HepG2 (cell line): Measurements from ENCODE around the gene IL4I1. TPM values are rescaled to one million over a fixed set of nuclear protein-coding genes. Genes with fewer than 3 reads are reported as not detected.
A peak's percentile ranks its signal among the peaks of the same experiment; 100 is the strongest.

Source experiments
- CCAR2 ChIP-seq: fragments of 200-400 bp; formaldehyde crosslinking; optimal IDR thresholded peaks from 2 replicates; pipeline ENCODE3; 2018; ENCODE audit warnings: low read depth, mild to moderate bottlenecking, low read length, moderate library complexity
- ELF1 ChIP-seq: sonication (generic); formaldehyde crosslinking; IDR thresholded peaks from 2 replicates; pipeline ENCODE4 v1.4.0; 2020; ENCODE audit warnings: missing genetic modification reagents
- FOXC1 ChIP-seq: sonication (generic); formaldehyde crosslinking; IDR thresholded peaks from 2 replicates; pipeline ENCODE4 v1.8.0; 2022; ENCODE audit warnings: mild to moderate bottlenecking, missing genetic modification reagents, borderline replicate concordance
- GATA4 ChIP-seq: sonication (generic); IDR thresholded peaks from 2 replicates; pipeline ENCODE4 v1.6.1; 2016; ENCODE audit warnings: antibody characterized with exemption, low read depth, borderline replicate concordance
- HDAC1 ChIP-seq: sonication (generic); formaldehyde crosslinking; IDR thresholded peaks from 2 replicates; pipeline ENCODE4 v1.5.1; 2020; ENCODE audit warnings: mild to moderate bottlenecking, missing genetic modification reagents
- NFKBIZ ChIP-seq: IDR thresholded peaks from 2 replicates; pipeline ENCODE4 v1.6.1; 2018; ENCODE audit warnings: missing genetic modification reagents, missing compliant biosample characterization
- NFYC ChIP-seq: IDR thresholded peaks from 2 replicates; pipeline ENCODE4 v1.6.1; 2016; ENCODE audit warnings: missing genetic modification reagents, missing compliant biosample characterization
- NRL ChIP-seq: sonication (generic); formaldehyde crosslinking; IDR thresholded peaks from 2 replicates; pipeline ENCODE4 v1.5.0; 2020; ENCODE audit warnings: missing genetic modification reagents, mild to moderate bottlenecking, moderate library complexity, borderline replicate concordance
- PHF5A ChIP-seq: IDR thresholded peaks from one replicate; pipeline ENCODE4 v1.6.1; 2018; ENCODE audit warnings: low read depth, missing genetic modification reagents; ENCODE audit not compliant: unreplicated experiment
- PPARG ChIP-seq: conservative IDR thresholded peaks from 2 replicates; pipeline ENCODE4 v1.6.1; 2016; ENCODE audit warnings: missing biosample characterization, missing genetic modification reagents
- RNF2 ChIP-seq: fragments of 450-650 bp; conservative IDR thresholded peaks from 2 replicates; pipeline ENCODE4 v1.6.1; 2016; ENCODE audit warnings: low read depth
- SIX4 ChIP-seq: sonication (generic); formaldehyde crosslinking; IDR thresholded peaks from 2 replicates; pipeline ENCODE4 v1.4.0; 2020; ENCODE audit warnings: missing genetic modification reagents
- SRSF1 ChIP-seq: fragments of 200-400 bp; formaldehyde crosslinking; optimal IDR thresholded peaks from 2 replicates; pipeline ENCODE3; 2017; ENCODE audit warnings: mild to moderate bottlenecking, low read depth, low read length, moderate library complexity
- SYNCRIP ChIP-seq: fragments of 200-400 bp; formaldehyde crosslinking; IDR thresholded peaks from 2 replicates; pipeline ENCODE4 v1.6.1; 2018; ENCODE audit warnings: mild to moderate bottlenecking, low read depth, low read length; ENCODE audit not compliant: insufficient read depth
- THAP11 ChIP-seq: IDR thresholded peaks from 2 replicates; pipeline ENCODE4 v1.6.1; 2016; ENCODE audit warnings: missing biosample characterization, missing genetic modification reagents
- ZBTB37 ChIP-seq: sonication (generic); formaldehyde crosslinking; IDR thresholded peaks from 2 replicates; pipeline ENCODE4 v1.4.0; 2020; ENCODE audit warnings: mild to moderate bottlenecking, missing genetic modification reagents
- ZNF18 ChIP-seq: sonication (generic); formaldehyde crosslinking; IDR thresholded peaks from 2 replicates; pipeline ENCODE4 v1.8.0; 2022; ENCODE audit warnings: mild to moderate bottlenecking, missing genetic modification reagents; ENCODE audit not compliant: insufficient replicate concordance
- ZNF576 ChIP-seq: sonication (generic); formaldehyde crosslinking; IDR thresholded peaks from 2 replicates; pipeline ENCODE4 v1.4.0; 2020; ENCODE audit warnings: mild to moderate bottlenecking, missing genetic modification reagents
- ZNF580 ChIP-seq: IDR thresholded peaks from 2 replicates; pipeline ENCODE4 v1.6.1; 2016; ENCODE audit warnings: low read depth, borderline replicate concordance
- ZNF605 ChIP-seq: sonication (generic); formaldehyde crosslinking; IDR thresholded peaks from 2 replicates; pipeline ENCODE4 v1.8.0; 2022; ENCODE audit warnings: mild to moderate bottlenecking, missing genetic modification reagents
- ZNF678 ChIP-seq: sonication (generic); formaldehyde crosslinking; IDR thresholded peaks from 2 replicates; pipeline ENCODE4 v1.4.0; 2020; ENCODE audit warnings: mild to moderate bottlenecking, missing genetic modification reagents
- ZSCAN29 ChIP-seq: sonication (generic); formaldehyde crosslinking; conservative IDR thresholded peaks from 2 replicates; pipeline ENCODE4 v1.4.0; 2020; ENCODE audit warnings: mild to moderate bottlenecking, missing genetic modification reagents
- polyA plus RNA-seq, 8 experiments: library from polyadenylated mRNA; depleted of rRNA in 3 of 8; stranded (reverse) in 7 of 8; unstranded in 1 of 8; fragments of >200 nt; fragmentation: Illumina TruSeq in 4 of 8; extraction: Trizol in 4 of 8; gene quantifications; 2 replicates each; pipeline versions ENCODE4 v1.2.1 to v1.2.3, GENCODE V29; 2011 to 2016; ENCODE audit warnings: low read depth in 4 of 8, missing spikeins in 1 of 8, mixed read lengths in 1 of 8; ENCODE audit not compliant: insufficient read depth in 1 of 8
- total RNA-seq, 5 experiments: library from RNA; depleted of rRNA; stranded (reverse); fragments of >200 nt; fragmentation: Illumina TruSeq; extraction: Trizol; gene quantifications; 2 replicates each; pipeline ENCODE4 v1.2.3, GENCODE V29; 2016; ENCODE audit warnings: low read depth in 1 of 5
- TF ChIP-seq, protein P1 (sequence below): sonication (generic); formaldehyde crosslinking; IDR thresholded peaks from 2 replicates; pipeline ENCODE4 v1.4.0; 2020; ENCODE audit warnings: missing genetic modification reagents; ENCODE audit errors: not compliant biosample characterization
- TF ChIP-seq, protein P2 (sequence below): sonication (generic); formaldehyde crosslinking; conservative IDR thresholded peaks from 2 replicates; pipeline ENCODE4 v1.4.0; 2020; ENCODE audit warnings: missing genetic modification reagents

The IL4I1 gene
- total and polyA plus RNA-seq, 2 of the 13 experiments (the other 11 are each of a cell fraction or from before 2014, with no cell fraction given): not detected

DNA sequence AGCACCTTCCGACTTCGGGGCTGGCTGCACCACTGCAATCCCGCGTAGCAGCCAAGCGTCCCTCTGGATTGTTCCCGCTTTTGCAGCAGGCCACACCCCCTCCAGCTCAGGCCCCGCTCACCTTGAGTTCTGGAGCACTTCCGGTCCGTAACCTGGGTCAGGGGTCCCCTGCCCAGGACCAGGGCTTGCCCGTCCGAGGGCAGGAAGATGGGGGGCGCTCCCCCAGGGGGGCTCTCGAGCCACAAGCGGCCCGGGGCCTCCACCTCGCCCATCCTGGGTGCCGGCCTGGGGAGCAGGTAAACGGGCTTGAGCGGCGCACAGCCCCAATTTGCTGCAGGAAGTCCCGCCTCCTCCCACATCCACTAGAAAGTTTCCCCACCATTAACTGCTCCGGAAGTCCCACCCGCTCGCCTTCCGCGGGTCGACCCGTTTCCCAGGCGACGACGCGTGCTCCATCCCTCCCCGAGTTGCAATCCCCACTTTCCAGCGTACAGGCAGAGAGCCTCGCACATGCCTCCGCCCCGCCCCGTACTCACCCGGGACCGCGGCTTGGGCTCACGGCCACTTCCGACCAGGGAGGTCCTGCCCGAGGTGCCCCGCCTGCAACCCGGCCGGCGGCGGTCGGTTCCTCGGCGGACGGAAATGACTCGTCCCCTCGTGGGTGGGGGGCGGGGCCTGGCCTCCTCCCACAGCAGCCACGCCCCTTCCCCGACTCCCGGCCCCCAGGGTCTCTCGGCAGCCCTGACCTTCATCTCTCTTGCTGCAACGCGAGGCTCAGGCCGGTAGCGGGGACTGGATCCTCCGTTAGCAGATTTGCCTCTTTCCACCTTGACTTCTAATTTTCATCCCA is 29.5 kb downstream of the IL4I1 start, which contains the start of gene PNKP (continued):
- TF ChIP-seq PPARG (no peak), FOXC1 (peak; percentile 85; the same call in 1 of the 2 replicates), ZNF678 (CRISPR knock-in tag) (0 out of 2 replicates have a peak, but pooled peaks have one; percentile 24), CCAR2 (no peak), ZNF18 (peak; percentile 43), ZSCAN29 (CRISPR knock-in tag) (peak; percentile 59; the same call in 1 of the 2 replicates), ELF1 (CRISPR knock-in tag) (peak; percentile 81), NFKBIZ (no peak; the same call in 1 of the 2 replicates), NFYC (CRISPR knock-in tag) (peak; percentile 71), SIX4 (CRISPR knock-in tag) (no peak), RNF2 (0 out of 2 replicates have a peak, but pooled peaks have one; percentile 24), ZBTB37 (CRISPR knock-in tag) (no peak; the same call in 1 of the 2 replicates), ZNF605 (CRISPR knock-in tag) (peak; percentile 93), HDAC1 (CRISPR knock-in tag) (peak; percentile 96), ZNF580 (CRISPR knock-in tag) (peak; percentile 54; the same call in 1 of the 2 replicates), NRL (CRISPR knock-in tag) (peak; percentile 86), SRSF1 (no peak), SYNCRIP (no peak), THAP11 (CRISPR knock-in tag) (peak; percentile 88), GATA4 (no peak; the same call in 1 of the 2 replicates), ZNF576 (CRISPR knock-in tag) (peak; percentile 48; the same call in 1 of the 2 replicates), PHF5A (peak; percentile 32)
- TF ChIP-seq, protein P1, sequence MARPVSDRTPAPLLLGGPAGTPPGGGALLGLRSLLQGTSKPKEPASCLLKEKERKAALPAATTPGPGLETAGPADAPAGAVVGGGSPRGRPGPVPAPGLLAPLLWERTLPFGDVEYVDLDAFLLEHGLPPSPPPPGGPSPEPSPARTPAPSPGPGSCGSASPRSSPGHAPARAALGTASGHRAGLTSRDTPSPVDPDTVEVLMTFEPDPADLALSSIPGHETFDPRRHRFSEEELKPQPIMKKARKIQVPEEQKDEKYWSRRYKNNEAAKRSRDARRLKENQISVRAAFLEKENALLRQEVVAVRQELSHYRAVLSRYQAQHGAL (CRISPR knock-in tag): no peak
- TF ChIP-seq, protein P2, sequence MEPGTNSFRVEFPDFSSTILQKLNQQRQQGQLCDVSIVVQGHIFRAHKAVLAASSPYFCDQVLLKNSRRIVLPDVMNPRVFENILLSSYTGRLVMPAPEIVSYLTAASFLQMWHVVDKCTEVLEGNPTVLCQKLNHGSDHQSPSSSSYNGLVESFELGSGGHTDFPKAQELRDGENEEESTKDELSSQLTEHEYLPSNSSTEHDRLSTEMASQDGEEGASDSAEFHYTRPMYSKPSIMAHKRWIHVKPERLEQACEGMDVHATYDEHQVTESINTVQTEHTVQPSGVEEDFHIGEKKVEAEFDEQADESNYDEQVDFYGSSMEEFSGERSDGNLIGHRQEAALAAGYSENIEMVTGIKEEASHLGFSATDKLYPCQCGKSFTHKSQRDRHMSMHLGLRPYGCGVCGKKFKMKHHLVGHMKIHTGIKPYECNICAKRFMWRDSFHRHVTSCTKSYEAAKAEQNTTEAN (CRISPR knock-in tag): no peak; the same call in 1 of the 2 replicates
